H9 (cell line): Measurements from ENCODE around the gene PCDHA8. TPM values are rescaled to one million over a fixed set of nuclear protein-coding genes. Genes with fewer than 3 reads are reported as not detected.

Experiments
- DNase-seq: peaks from one replicate; pipeline ENCODE4 v3.0.0-alpha.2; 2017
- H2AFZ ChIP-seq: one replicate; pipeline ENCODE4 v1.6.1; 2013; ENCODE audit warnings: mild to moderate bottlenecking, low read length, control low read depth, moderate library complexity
- H2AK5ac ChIP-seq: 2 replicates; pipeline ENCODE4 v1.6.1; 2013; ENCODE audit warnings: low read length, control low read depth, mixed read lengths; ENCODE audit not compliant: insufficient read length
- H2BK120ac ChIP-seq: one replicate; pipeline ENCODE4 v1.6.1; 2013; ENCODE audit warnings: low read depth, mild to moderate bottlenecking, low read length, control low read depth, inconsistent platforms; ENCODE audit not compliant: poor library complexity, severe bottlenecking
- H2BK12ac ChIP-seq: 2 replicates; pipeline ENCODE4 v1.6.1; 2013; ENCODE audit warnings: low read length, control low read depth, mixed read lengths, low read depth; ENCODE audit not compliant: insufficient read length
- H2BK15ac ChIP-seq: 2 replicates; pipeline ENCODE4 v1.6.1; 2013; ENCODE audit warnings: low read depth, low read length, control low read depth
- H2BK20ac ChIP-seq: one replicate; pipeline ENCODE4 v1.6.1; 2013; ENCODE audit warnings: low read depth, mild to moderate bottlenecking, low read length, control low read depth, inconsistent platforms; ENCODE audit not compliant: poor library complexity, severe bottlenecking
- H2BK5ac ChIP-seq: 2 replicates; pipeline ENCODE4 v1.6.1; 2013; ENCODE audit warnings: low read length, control low read depth, mixed read lengths; ENCODE audit not compliant: insufficient read length
- H3K14ac ChIP-seq: 2 replicates; pipeline ENCODE4 v1.6.1; 2013; ENCODE audit warnings: low read length, control low read depth; ENCODE audit not compliant: insufficient read depth
- H3K18ac ChIP-seq: 2 replicates; pipeline ENCODE4 v1.6.1; 2013; ENCODE audit warnings: low read depth, mild to moderate bottlenecking, mixed read lengths, low read length, control low read depth; ENCODE audit not compliant: insufficient read length
- H3K23ac ChIP-seq: 2 replicates; pipeline ENCODE4 v1.6.1; 2013; ENCODE audit warnings: low read length, control low read depth, mixed read lengths, low read depth; ENCODE audit not compliant: insufficient read length
- H3K23me2 ChIP-seq: 2 replicates; pipeline ENCODE4 v1.6.1; 2013; ENCODE audit warnings: low read depth, mild to moderate bottlenecking, mixed read lengths, low read length, control low read depth; ENCODE audit not compliant: insufficient read length, poor library complexity, severe bottlenecking
- H3K27ac ChIP-seq: 2 replicates; pipeline ENCODE4 v1.5.1; 2013; ENCODE audit warnings: low read length, control low read depth, mixed read lengths, low read depth; ENCODE audit not compliant: insufficient read length
- H3K27me3 ChIP-seq: 2 replicates; pipeline ENCODE4 v1.6.1; 2013; ENCODE audit warnings: low read length, control low read depth, inconsistent platforms; ENCODE audit not compliant: insufficient read depth
- H3K4ac ChIP-seq: 2 replicates; pipeline ENCODE4 v1.6.1; 2013; ENCODE audit warnings: low read depth, mild to moderate bottlenecking, control low read depth, inconsistent platforms, low read length, moderate library complexity
- H3K4me1 ChIP-seq: 2 replicates; pipeline ENCODE4 v1.6.1; 2013; ENCODE audit warnings: low read length, control low read depth, inconsistent platforms; ENCODE audit not compliant: insufficient read depth
- H3K4me2 ChIP-seq: 2 replicates; pipeline ENCODE4 v1.6.1; 2013; ENCODE audit warnings: low read length, control low read depth, mixed read lengths; ENCODE audit not compliant: insufficient read length, insufficient read depth
- H3K56ac ChIP-seq: 2 replicates; pipeline ENCODE4 v1.6.1; 2013; ENCODE audit warnings: low read depth, mild to moderate bottlenecking, mixed read lengths, low read length, control low read depth; ENCODE audit not compliant: insufficient read length
- H3K79me1 ChIP-seq: 2 replicates; pipeline ENCODE4 v1.6.1; 2013; ENCODE audit warnings: low read depth, mild to moderate bottlenecking, moderate library complexity, low read length, control low read depth, inconsistent platforms; ENCODE audit not compliant: insufficient read depth, poor library complexity, severe bottlenecking
- H3K79me2 ChIP-seq: 2 replicates; pipeline ENCODE4 v1.6.1; 2013; ENCODE audit warnings: low read length, control low read depth, inconsistent platforms; ENCODE audit not compliant: insufficient read depth
- H3K9ac ChIP-seq: 2 replicates; pipeline ENCODE4 v1.6.1; 2013; ENCODE audit warnings: low read length, control low read depth, mixed read lengths; ENCODE audit not compliant: insufficient read length; ENCODE audit errors: extremely low read depth
- H3K9me3 ChIP-seq: one replicate; pipeline ENCODE4 v1.6.1; 2013; ENCODE audit warnings: low read depth, low read length, inconsistent platforms; ENCODE audit not compliant: control insufficient read depth
- H3T11ph ChIP-seq: one replicate; pipeline ENCODE4 v1.6.1; 2013; ENCODE audit warnings: mild to moderate bottlenecking, low read length, control low read depth, inconsistent platforms
- H4K20me1 ChIP-seq: one replicate; pipeline ENCODE4 v1.6.1; 2013; ENCODE audit not compliant: control insufficient read depth, insufficient read length, insufficient read depth
- H4K5ac ChIP-seq: 2 replicates; pipeline ENCODE4 v1.6.1; 2013; ENCODE audit warnings: low read depth, mild to moderate bottlenecking, mixed read lengths, low read length, control low read depth; ENCODE audit not compliant: insufficient read length
- H4K8ac ChIP-seq: replicated peaks from 2 replicates; pipeline ENCODE4 v1.6.1; 2013; ENCODE audit warnings: low read length, control low read depth, mixed read lengths, low read depth; ENCODE audit not compliant: insufficient read length
- H4K91ac ChIP-seq: 2 replicates; pipeline ENCODE4 v1.6.1; 2013; ENCODE audit warnings: low read depth, mild to moderate bottlenecking, moderate library complexity, mixed read lengths, low read length, control low read depth; ENCODE audit not compliant: insufficient read length
- H3K27ac Mint-ChIP-seq, 3 experiments: 2 replicates in 2 of 3; 3 replicates in 1 of 3; pipeline ENCODE4 v1.8.0; 2020 to 2021; ENCODE audit warnings: mixed read lengths in 3 of 3, mild to moderate bottlenecking in 1 of 3, moderate library complexity in 1 of 3
- H3K27me3 Mint-ChIP-seq: 2 replicates; pipeline ENCODE4 v1.8.0; 2021; ENCODE audit warnings: low read depth, mild to moderate bottlenecking, moderate library complexity, mixed read lengths
- H3K36me3 Mint-ChIP-seq, 3 experiments: 2 replicates in 2 of 3; 3 replicates in 1 of 3; pipeline ENCODE4 v1.8.0; 2020 to 2021; ENCODE audit warnings: low read depth in 3 of 3, mixed read lengths in 3 of 3; ENCODE audit not compliant: insufficient read depth in 1 of 3
- H3K4me1 Mint-ChIP-seq, 2 experiments: 2 replicates each; pipeline ENCODE4 v1.8.0; 2020; ENCODE audit warnings: mixed read lengths in 2 of 2
- H3K4me3 Mint-ChIP-seq, 2 experiments: 2 replicates in 1 of 2; 3 replicates in 1 of 2; pipeline ENCODE4 v1.8.0; 2020 to 2021; ENCODE audit warnings: mild to moderate bottlenecking in 2 of 2, mixed read lengths in 2 of 2, moderate library complexity in 1 of 2
- H3K9me3 Mint-ChIP-seq, 2 experiments: 2 replicates in 1 of 2; 3 replicates in 1 of 2; pipeline ENCODE4 v1.8.0; 2020; ENCODE audit warnings: mild to moderate bottlenecking in 2 of 2, mixed read lengths in 2 of 2, moderate library complexity in 1 of 2
- WGBS: extraction: QIAGEN DNeasy Blood & Tissue Kit; methylation state at CpG from one replicate; pipeline ENCODE4 v1.1.7; 2013; ENCODE audit warnings: missing lambda C conversion rate, low lambda C conversion rate, mixed read lengths; ENCODE audit not compliant: insufficient read length; ENCODE audit errors: extremely low coverage; 5-methylcytosine and 5-hydroxymethylcytosine counted together
- total RNA-seq: library from RNA; stranded (reverse); gene quantifications from 2 replicates; pipeline ENCODE4 v1.2.1, GENCODE V29; 2021
- TF ChIP-seq, protein P1 (sequence below): fragments of 200-600 bp; sonication (generic); conservative IDR thresholded peaks from 3 replicates; pipeline ENCODE4 v1.8.0; 2021; ENCODE audit warnings: antibody characterized with exemption, mild to moderate bottlenecking

PCDHA8 gene
- total RNA-seq, 1 experiment from 2014 or later: 0.57 TPM

DNA sequence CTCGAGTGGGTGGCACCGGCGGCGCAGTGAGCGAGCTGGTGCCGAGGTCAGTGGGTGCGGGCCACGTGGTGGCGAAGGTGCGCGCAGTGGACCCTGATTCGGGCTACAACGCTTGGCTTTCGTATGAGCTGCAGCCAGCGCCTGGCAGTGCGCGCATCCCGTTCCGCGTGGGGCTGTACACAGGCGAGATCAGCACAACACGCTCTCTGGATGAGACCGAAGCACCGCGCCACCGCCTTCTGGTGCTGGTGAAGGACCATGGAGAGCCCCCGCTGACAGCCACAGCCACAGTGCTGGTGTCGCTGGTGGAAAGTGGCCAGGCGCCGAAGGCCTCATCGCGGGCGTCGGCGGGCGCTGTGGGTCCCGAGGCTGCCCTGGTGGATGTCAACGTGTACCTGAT, 17.5 kb upstream of the PCDHA8 start:
- no peaks in the 10 kb centered on the region for H3K27me3 Mint-ChIP-seq
- Histone ChIP-seq H3K9me3 (no peaks in the 10 kb centered on the region), H2BK12ac (no peak overlapping the region), H2BK15ac (no peak overlapping the region), H4K8ac (no peak overlapping the region), H3K56ac (no peak overlapping the region), H3K79me2 (no peaks in the 10 kb centered on the region), H3K9ac (no peak overlapping the region), H2BK120ac (no peak overlapping the region), H2AFZ (no peak overlapping the region), H4K20me1 (no peaks in the 10 kb centered on the region), H3K23ac (no peak overlapping the region), H2BK20ac (no peak overlapping the region), H4K91ac (no peak overlapping the region), H3K79me1 (no peaks in the 10 kb centered on the region), H2BK5ac (no peak overlapping the region), H3T11ph (no peak overlapping the region), H3K23me2 (peaks cover 3% of the 10 kb centered on the region), H3K27me3 (no peaks in the 10 kb centered on the region), H3K4me2 (no peak overlapping the region), H3K4me1 (no peaks in the 10 kb centered on the region), H3K4ac (no peak overlapping the region), H3K18ac (no peak overlapping the region), H3K27ac (no peak overlapping the region), H3K14ac (no peak overlapping the region), H4K5ac (no peak overlapping the region), H2AK5ac (no peak overlapping the region)
- H3K9me3 Mint-ChIP-seq: peaks cover 5 to 17% of the 10 kb centered on the region in 2 experiments
- no peak for DNase-seq
- peaks cover 10 to 21% (median 19%) of the 10 kb centered on the region in 3 experiments for H3K36me3 Mint-ChIP-seq
- TF ChIP-seq, protein P1, sequence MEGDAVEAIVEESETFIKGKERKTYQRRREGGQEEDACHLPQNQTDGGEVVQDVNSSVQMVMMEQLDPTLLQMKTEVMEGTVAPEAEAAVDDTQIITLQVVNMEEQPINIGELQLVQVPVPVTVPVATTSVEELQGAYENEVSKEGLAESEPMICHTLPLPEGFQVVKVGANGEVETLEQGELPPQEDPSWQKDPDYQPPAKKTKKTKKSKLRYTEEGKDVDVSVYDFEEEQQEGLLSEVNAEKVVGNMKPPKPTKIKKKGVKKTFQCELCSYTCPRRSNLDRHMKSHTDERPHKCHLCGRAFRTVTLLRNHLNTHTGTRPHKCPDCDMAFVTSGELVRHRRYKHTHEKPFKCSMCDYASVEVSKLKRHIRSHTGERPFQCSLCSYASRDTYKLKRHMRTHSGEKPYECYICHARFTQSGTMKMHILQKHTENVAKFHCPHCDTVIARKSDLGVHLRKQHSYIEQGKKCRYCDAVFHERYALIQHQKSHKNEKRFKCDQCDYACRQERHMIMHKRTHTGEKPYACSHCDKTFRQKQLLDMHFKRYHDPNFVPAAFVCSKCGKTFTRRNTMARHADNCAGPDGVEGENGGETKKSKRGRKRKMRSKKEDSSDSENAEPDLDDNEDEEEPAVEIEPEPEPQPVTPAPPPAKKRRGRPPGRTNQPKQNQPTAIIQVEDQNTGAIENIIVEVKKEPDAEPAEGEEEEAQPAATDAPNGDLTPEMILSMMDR: no peak
- no peak overlapping the region for H3K27ac Mint-ChIP-seq
- no peak overlapping the region for H3K4me3 Mint-ChIP-seq
- H3K4me1 Mint-ChIP-seq: peaks cover 0 to 4% of the 10 kb centered on the region in 2 experiments; a peak in 2 of 4 replicates
- no CpG with 5 or more reads among the region's 38 CpGs for WGBS
